Sigmoid colon (tissue), 3 donors: Measurements from ENCODE around the gene PCBP3.

Source experiments
- CTCF ChIP-seq, 4 experiments: fragments of 450-650 bp in 3 of 4; fragments of 200-600 bp in 1 of 4; IDR thresholded peaks; one replicate each; pipeline ENCODE4 v1.5.1; 2016 to 2019; ENCODE audit warnings: antibody characterized with exemption in 4 of 4, mild to moderate bottlenecking in 3 of 4, moderate library complexity in 2 of 4
- POLR2A ChIP-seq, 2 donors: fragments of 450-650 bp; IDR thresholded peaks; one replicate each; pipeline ENCODE4 v1.6.1; 2016; ENCODE audit warnings: antibody characterized with exemption in 2 of 2, mild to moderate bottlenecking in 2 of 2, moderate library complexity in 2 of 2

GRCh38 chr21:45862543-45863207 lies 219.2 kb downstream of the PCBP3 start:
- TF ChIP-seq CTCF (IDR thresholded peaks at IDR 0.05) = no peak
- no peak for TF ChIP-seq POLR2A (IDR thresholded peaks at IDR 0.05)
